Non-pigmented ciliary epithelial cell (primary cell): ENCODE data around the gene TSPAN18.

Source experiments
- DNase-seq: peaks from one replicate; pipeline ENCODE4 v3.0.0-alpha.2; 2010; ENCODE audit warnings: low read depth

Gene TSPAN18

DNA sequence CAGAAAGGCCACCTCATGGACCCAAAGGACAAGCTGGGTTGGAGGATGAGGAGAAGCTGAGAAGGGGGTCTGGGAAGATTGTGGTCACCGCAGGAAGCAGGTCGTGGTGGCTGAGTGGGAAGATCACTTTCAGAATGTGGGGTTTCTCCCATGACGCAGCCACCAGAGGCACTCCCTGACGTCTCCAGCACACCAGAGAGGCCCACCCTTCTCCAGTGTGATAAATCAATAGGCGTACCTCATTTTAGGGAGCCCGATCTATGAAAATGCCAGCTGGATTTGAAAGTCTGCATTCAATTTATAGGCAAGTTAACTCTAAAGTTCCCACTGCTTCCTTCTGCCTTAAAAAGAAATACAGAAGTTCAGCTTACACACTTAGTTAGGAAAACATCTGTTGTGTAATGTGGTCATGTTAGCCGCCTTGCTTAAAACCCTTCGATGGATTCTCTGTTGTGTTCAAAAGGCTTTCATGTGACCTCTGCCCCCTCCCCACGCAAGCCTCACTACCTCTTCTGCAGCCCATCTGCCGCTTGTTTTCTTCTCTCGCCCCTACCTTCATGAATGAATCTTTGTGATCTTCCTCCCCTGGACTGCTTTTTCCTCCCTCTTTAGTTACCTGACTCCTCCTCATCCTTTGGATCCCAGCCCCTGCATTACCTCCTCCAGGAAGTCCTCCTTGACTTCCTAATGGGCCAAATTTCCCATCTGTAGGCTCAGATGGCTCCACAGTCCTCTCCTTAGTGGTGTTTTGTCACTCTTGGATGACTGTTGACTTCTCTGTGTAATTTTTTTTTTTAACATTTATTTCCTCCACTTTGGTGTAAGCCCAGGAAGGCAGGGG lies 10.7 kb downstream of the TSPAN18 start:
- no peak for DNase-seq

DNA sequence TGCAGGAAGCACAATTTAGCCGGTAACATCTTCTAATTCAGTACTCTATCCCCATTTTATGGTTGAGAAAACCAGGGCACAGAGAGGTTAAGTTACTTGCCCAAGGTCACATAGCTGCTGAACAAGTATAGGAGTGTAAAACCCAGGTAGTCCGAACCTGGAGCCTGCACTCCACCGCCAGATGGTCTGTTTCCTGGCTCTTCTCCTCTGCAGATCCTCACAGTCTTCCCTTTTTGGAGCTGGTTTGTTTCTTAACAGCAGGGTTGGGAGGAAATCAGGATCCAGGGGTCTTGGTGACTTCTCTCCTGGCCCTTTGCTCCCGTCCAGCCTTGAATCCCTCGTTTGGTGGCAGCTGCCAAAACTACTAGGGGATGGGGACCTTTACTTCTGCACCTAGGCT lies 12.0 kb downstream of the TSPAN18 start:
- DNase-seq, result no peak

DNA sequence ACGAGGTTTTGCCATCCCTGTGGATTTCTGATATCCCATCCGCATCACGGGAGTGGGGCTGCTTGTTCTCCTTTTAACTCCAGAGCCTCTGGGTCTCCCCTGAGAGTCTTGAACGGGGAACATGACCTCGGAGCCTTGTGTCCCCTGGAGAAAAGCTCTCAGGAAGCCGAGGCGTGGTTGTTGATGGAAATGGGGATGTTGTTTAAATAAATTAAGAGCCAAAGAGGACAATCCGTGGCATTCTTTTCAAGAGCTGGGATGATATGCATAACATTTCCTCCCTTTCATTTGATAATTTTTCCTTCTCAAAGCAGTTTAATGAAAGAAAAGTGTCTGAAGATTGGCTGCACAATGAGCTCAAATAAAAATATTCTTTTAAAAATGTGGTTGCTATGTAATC lies 14.2 kb downstream of the TSPAN18 start:
- DNase-seq, result no peak

GRCh38 chr11:44741976-44742375 lies 15.2 kb downstream of the TSPAN18 start:
- DNase-seq, result no peak

GRCh38 chr11:44742508-44743246 lies 15.9 kb downstream of the TSPAN18 start:
- DNase-seq, result no peak

- DNase-seq, result no peak
These were observed 16.6 kb downstream of the TSPAN18 start for GRCh38 chr11:44743326-44743725.

GRCh38 chr11:44743959-44744557 lies 17.3 kb downstream of the TSPAN18 start:
- no peak for DNase-seq

- no peak for DNase-seq
These were observed 20.1 kb downstream of the TSPAN18 start for GRCh38 chr11:44746894-44747293.

DNA sequence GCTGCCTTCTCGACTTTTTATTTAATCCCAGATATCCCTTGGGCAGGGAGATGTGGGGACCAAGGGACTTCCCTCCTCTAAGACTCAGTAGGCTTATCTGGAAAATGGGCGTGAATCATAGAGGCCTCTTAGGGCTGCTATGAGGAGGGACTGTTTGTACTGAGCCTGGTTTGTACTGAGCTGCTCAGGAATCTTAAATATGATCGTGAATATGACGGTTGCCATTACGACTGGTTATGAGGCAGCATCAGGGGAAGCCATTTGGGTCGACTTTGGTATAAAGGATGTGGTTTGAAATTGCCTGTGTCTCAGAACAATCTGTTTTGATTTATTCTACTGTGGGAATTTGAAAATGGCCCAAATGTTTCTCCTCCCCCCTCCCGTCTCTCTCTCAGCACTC lies 20.6 kb downstream of the TSPAN18 start:
- DNase-seq, result no peak

DNA sequence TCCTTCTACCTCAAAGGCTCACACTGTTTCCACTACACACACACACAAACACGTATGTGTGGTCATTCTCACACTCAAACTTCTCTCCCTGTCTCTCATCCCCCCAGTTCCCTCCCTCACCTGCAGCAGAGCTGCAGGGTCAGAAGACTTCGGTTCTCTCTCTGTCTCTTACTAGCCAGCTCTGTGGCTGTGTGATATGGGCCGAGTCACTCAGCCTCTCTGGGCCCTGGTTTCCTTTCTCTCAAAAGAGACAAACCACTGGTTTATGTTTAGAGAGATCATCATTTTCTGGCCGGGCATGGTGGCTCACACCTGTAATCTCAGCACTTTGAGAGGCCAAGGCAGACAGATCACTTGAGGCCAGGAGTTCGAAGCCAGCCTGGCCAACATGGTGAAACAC lies 21.1 kb downstream of the TSPAN18 start:
- DNase-seq, result no peak

GRCh38 chr11:44748606-44749005 lies 21.8 kb downstream of the TSPAN18 start:
- no peak for DNase-seq

GRCh38 chr11:44749189-44749588 lies 22.4 kb downstream of the TSPAN18 start:
- DNase-seq, result no peak

DNA sequence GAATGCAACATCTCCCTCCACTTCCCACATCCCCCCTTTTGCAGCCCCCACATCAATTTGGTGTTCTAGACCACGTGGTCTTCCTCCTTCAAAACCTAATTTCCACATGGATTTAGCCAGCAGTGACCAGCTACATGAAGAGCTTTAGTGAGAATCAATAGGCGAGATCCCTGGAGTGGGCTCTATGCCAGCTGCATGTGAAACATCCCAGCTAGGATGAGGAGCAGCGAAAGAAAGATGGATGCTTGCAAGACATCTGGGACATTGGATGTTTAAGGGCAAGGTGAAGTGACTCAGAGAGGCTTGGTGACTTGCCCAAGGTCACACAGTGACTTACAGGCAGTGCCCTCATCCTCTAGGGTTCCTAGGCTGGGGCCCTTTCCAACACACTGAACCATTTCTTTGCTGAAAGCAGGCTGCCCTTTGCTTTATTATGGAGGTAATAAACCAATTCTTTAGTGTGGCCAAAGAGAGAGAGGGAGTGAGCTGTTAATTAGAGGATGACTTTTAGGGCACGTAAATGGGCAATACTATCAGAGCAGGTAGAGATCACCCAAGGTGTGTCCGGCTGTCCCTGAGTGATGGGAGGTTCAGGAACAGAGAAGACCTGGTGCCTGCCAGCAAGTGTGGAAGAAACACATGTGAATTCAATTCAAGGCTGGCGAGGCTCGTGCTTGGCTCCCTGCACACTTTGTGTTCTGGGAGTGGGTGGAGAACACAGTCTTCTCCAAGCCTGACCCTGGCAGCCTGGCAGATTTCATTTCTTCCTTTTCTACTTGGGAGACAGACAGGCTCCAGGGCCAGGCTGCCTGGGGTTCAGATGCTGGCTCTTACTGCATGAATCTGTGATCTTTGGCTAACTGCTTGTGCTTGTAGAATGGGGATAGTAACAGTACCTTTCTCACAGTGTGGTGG lies 24.0 kb downstream of the TSPAN18 start:
- no peak for DNase-seq

GRCh38 chr11:44752300-44752699 lies 25.5 kb downstream of the TSPAN18 start:
- no peak for DNase-seq

DNA sequence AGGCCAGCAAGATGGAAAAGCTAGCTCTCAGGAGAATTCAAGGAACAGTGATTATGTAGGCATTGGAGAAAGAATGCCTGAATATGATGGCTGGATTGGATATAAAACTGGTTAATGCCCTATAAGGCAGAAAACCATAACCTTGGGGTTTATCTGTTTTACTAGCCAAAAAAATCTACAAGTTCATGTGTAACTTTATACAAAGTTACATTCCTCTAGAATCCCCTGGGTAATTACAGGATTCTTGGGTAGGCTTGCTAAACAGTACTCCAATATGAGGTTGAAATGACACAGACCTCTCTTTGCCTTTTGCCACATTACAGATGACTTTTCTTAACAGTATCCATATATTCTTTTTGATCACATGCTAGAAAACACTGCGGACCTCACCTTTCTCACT lies 26.0 kb downstream of the TSPAN18 start:
- DNase-seq, result no peak

GRCh38 chr11:44753961-44754645 lies 27.3 kb downstream of the TSPAN18 start:
- no peak for DNase-seq

DNA sequence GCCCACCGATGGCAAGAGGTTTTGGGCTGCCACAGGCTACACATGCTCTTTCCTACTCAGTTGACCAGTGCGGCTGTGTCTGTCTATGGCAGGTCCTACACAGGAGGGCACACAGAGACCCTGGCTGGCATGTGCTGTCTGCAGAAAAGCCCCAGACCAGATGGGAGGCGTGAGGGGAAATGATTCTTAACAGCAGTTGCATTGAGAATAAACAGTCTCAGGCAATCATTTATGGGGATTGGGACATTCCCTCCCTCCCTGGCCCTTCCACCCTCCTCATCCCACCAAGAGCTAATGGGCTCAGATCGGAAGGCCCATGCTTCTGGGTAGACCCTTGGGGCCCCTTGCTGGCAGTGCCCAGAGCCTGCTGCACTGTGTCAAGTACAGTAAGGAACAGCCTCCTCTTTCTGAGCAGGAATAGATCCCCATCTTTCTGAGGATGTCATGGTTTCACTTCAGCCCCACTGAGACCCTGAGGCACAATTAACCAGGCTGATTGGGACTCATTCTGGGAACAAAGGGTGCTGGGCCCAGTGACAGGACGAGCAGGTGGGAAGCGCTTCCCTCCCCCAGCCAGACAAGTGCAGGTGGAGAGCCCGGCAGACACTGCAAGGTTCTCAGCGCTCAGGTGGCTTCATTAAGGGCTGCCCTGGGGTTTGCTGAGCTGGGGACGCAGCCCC lies 28.3 kb downstream of the TSPAN18 start:
- DNase-seq, result no peak

- no peak for DNase-seq
These were observed 29.1 kb downstream of the TSPAN18 start for GRCh38 chr11:44755556-44756523.

- no peak for DNase-seq
These were observed 32.2 kb downstream of the TSPAN18 start for GRCh38 chr11:44758983-44759382.
